Measurements from ENCODE around the gene SUSD5.

GRCh38 chr3:33240261-33240660 lies 21.7 kb upstream of the SUSD5 start:
- TF ChIP-seq CTCF (IDR thresholded peaks at IDR 0.05) (no peak), POLR2A (IDR thresholded peaks at IDR 0.05) (no peak)
